WI38 (cell line): ENCODE results near the gene USP46.

Experiments
- H3K4me3 ChIP-seq: 2 replicates; pipeline ENCODE4 v1.5.1; 2011; ENCODE audit warnings: low read depth, mild to moderate bottlenecking, control low read depth, low read length
- CTCF ChIP-seq: IDR thresholded peaks from 2 replicates; pipeline ENCODE4 v1.5.1; 2012; ENCODE audit warnings: low read depth, mild to moderate bottlenecking, control low read depth, low read length

Gene USP46

GRCh38 chr4:52645300-52645699 is 13.8 kb downstream of the USP46 start:
- H3K4me3 ChIP-seq: no peak overlapping the region
- TF ChIP-seq CTCF: no peak

- TF ChIP-seq CTCF: no peak
These were observed 15.3 kb downstream of the USP46 start for GRCh38 chr4:52643785-52644244.

GRCh38 chr4:52643190-52643589 is 15.9 kb downstream of the USP46 start:
- TF ChIP-seq CTCF: no peak
- H3K4me3 ChIP-seq: no peak overlapping the region

More at GRCh38 chr4:52643785-52644244, 15.3 kb downstream of the USP46 start:
- H3K4me3 ChIP-seq: no peak overlapping the region

- TF ChIP-seq CTCF: no peak
- no peak overlapping the region for H3K4me3 ChIP-seq
These were observed 17.1 kb downstream of the USP46 start for GRCh38 chr4:52641854-52642563.

- no peak overlapping the region for H3K4me3 ChIP-seq
- TF ChIP-seq CTCF: no peak
These were observed 18.1 kb downstream of the USP46 start for GRCh38 chr4:52640808-52641565.

GRCh38 chr4:52638717-52639116 is 20.4 kb downstream of the USP46 start:
- no peak for TF ChIP-seq CTCF
- H3K4me3 ChIP-seq: no peak overlapping the region

- no peak for TF ChIP-seq CTCF
- H3K4me3 ChIP-seq: no peak overlapping the region
These were observed 22.0 kb downstream of the USP46 start for GRCh38 chr4:52637116-52637515.
